Measurements from ENCODE around the gene WDR18.

WDR18 gene

GRCh38 chr19:1035998-1036621 is 52.0 kb downstream of the WDR18 start:
- TF ChIP-seq GATA3 (IDR thresholded peaks at IDR 0.05; ENCODE audit: low read depth, low read length): no peak
- no peak for TF ChIP-seq GATA2 (IDR thresholded peaks at IDR 0.05; ENCODE audit: low read depth, low read length)

- no peak for TF ChIP-seq GATA2 (IDR thresholded peaks at IDR 0.05; ENCODE audit: low read depth, low read length)
- no peak for TF ChIP-seq GATA3 (IDR thresholded peaks at IDR 0.05; ENCODE audit: low read depth, low read length)
These were observed 53.5 kb downstream of the WDR18 start for GRCh38 chr19:1037621-1038064.

GRCh38 chr19:1038978-1039645 is 55.0 kb downstream of the WDR18 start:
- no peak for TF ChIP-seq GATA3 (IDR thresholded peaks at IDR 0.05; ENCODE audit: low read depth, low read length)
- no peak for TF ChIP-seq GATA2 (IDR thresholded peaks at IDR 0.05; ENCODE audit: low read depth, low read length)

GRCh38 chr19:1039646-1040475 is 55.7 kb downstream of the WDR18 start, which contains the start of gene ABCA7:
TSS of gene ABCA7 (plus strand) at chr19:1040107. CDS start at chr19:1041362, 1,255 bp downstream.
- no peak for TF ChIP-seq GATA3 (IDR thresholded peaks at IDR 0.05; ENCODE audit: low read depth, low read length)
- no peak for TF ChIP-seq GATA2 (IDR thresholded peaks at IDR 0.05; ENCODE audit: low read depth, low read length)

- TF ChIP-seq GATA3 (IDR thresholded peaks at IDR 0.05; ENCODE audit: low read depth, low read length) (no peak), GATA2 (IDR thresholded peaks at IDR 0.05; ENCODE audit: low read depth, low read length) (no peak)
These were observed 56.5 kb downstream of the WDR18 start for GRCh38 chr19:1040476-1041271.

GRCh38 chr19:1041272-1041834 is 57.2 kb downstream of the WDR18 start:
- TF ChIP-seq GATA2 (IDR thresholded peaks at IDR 0.05; ENCODE audit: low read depth, low read length) (no peak), GATA3 (IDR thresholded peaks at IDR 0.05; ENCODE audit: low read depth, low read length) (no peak)

- TF ChIP-seq GATA3 (IDR thresholded peaks at IDR 0.05; ENCODE audit: low read depth, low read length) (no peak), GATA2 (IDR thresholded peaks at IDR 0.05; ENCODE audit: low read depth, low read length) (no peak)
These were observed 57.9 kb downstream of the WDR18 start for GRCh38 chr19:1041835-1042685.

GRCh38 chr19:1042689-1043511 is 58.8 kb downstream of the WDR18 start:
- TF ChIP-seq GATA2 (IDR thresholded peaks at IDR 0.05; ENCODE audit: low read depth, low read length): no peak
- no peak for TF ChIP-seq GATA3 (IDR thresholded peaks at IDR 0.05; ENCODE audit: low read depth, low read length)

Data from SH-SY5Y (cell line).